Measurements from ENCODE around the gene NDUFS5.
"Not testable (repeated sequence)": the region's sequence is repeated elsewhere in the genome, so short reads cannot be mapped to it uniquely, and the experiment has no call there.

The NDUFS5 gene

GRCh38 chr1:39026051-39026865, at the start of gene NDUFS5:
NDUFS5 (plus strand) TSS chr1:39026350; CDS start chr1:39028725, 2,375 bp downstream.
- DNase-seq, result peak; percentile 96

DNA sequence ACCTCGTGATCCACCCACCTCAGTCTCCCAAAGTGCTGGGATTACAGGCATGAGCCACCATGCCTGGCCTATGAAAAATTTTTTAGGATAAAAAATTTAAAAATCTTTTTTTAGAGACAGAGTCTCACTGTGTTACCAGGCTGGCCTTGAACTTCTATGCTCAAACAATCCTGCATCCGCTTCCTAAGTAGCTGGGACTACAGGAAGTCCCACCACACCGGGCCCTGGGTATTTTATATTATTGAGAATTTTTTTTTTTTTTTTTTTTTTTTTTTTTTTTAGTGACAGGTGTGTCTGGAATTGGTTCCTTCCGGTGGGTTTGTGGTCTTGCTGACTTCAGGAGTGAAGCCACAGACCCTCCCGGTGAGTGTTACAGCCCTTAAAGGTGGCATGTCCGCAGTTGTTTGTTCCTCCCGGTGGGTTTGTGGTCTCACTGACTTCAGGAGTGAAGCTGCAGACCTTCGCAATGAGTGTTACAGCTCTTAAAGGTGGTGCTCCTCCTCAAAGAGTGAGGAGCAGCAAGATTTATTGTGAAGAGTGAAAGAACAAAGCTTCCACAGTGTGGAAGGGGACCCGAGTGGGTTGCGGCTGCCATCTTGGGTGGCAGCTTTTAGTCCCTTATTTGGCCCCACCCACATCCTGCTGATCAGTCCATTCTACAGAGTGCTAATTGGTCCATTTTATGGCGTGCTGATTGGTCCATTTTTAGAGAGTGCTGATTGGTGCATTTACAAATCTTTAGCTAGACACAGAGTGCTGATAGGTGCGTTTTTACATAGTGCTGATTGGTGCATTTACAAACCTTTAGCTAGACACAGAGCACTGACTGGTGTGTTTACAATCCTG, 48.5 kb upstream of the NDUFS5 start:
- DNase-seq, result not testable (repeated sequence)

GRCh38 chr1:38978245-38978542, 48.0 kb upstream of the NDUFS5 start:
- not testable (repeated sequence) for DNase-seq

DNA sequence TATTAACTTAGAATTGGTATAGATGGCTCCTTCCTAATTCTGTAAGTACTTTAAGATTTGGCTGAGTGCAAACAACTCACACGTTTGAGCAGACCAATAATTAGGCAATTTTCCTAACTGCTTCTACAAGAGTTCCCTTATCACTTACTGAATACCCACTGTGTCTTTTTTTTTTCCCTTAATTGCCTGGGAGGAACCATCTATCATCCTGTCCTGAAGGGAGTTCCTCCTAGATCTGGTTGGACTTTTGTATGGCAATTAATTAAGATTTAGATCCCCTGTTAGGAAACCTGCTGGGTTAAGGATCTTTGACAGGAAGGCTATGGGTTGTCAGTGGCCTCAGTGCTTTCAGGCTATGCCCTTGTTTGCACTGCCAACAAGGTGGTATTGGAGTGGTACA, 46.8 kb upstream of the NDUFS5 start:
- DNase-seq, result not testable (repeated sequence)

DNA sequence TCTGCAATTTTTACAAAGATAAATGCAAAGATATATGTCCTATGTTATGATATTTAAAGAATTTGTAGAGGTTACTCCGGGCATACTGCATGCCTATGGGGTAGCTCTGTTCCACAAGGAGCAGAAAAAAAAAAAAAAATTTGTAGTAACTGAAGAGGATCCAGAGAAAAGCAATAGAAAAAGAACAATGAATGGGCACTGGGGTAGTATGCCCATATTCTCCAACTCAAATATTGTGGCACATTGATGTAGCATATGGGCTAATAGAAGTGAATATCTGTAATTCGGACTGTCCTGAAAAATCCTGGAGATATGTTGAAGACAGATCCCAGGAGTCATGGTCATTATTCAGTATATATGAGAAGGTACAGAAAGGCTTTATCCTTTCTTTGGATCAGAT, 36.2 kb upstream of the NDUFS5 start:
- DNase-seq, result no peak

GRCh38 chr1:38990386-38990737, 35.8 kb upstream of the NDUFS5 start:
- peak; percentile 52 for DNase-seq

- peak; percentile 95 for DNase-seq
These were observed 35.2 kb upstream of the NDUFS5 start, which contains the start of gene AKIRIN1 for GRCh38 chr1:38990738-38991637. AKIRIN1 (plus strand) TSS chr1:38991276; CDS start chr1:38991381, 105 bp downstream.

DNA sequence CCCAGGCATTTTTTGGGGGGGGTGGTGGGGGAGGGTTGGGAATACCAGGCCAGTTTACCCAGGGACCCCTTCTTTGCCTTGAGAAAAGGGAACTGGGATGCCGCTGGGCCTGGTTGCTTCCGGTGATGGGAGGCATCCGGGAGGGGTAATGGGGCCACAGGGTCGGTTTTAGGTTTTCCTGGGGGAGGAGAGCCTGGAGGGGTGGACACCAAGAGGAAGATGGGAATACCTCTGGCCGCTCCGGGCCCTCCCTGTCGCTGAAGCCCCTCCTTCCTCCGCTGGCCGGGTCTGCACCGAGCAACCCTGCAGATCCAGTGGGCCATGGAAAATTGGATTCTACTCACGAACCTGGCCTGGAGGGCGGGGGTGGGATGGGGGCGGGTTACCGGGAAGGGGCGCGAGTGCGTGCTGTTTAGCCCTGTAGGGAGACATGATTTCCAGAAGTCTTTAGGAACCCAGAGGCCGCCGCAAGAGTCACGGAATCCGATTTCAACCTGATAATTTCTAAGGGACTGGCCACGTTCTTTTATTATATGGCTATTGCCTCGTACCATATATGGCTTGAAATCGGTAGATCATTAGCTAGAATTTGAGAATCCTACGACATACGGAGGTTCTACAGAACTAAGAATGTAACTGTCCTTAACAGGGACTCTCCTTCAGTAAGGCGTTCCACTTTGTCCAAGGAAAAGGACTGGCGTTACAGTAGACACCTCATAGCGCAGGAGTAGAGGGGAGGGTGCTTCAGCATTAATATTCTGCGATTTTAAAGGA, 34.3 kb upstream of the NDUFS5 start:
- DNase-seq, result peak; percentile 31

DNA sequence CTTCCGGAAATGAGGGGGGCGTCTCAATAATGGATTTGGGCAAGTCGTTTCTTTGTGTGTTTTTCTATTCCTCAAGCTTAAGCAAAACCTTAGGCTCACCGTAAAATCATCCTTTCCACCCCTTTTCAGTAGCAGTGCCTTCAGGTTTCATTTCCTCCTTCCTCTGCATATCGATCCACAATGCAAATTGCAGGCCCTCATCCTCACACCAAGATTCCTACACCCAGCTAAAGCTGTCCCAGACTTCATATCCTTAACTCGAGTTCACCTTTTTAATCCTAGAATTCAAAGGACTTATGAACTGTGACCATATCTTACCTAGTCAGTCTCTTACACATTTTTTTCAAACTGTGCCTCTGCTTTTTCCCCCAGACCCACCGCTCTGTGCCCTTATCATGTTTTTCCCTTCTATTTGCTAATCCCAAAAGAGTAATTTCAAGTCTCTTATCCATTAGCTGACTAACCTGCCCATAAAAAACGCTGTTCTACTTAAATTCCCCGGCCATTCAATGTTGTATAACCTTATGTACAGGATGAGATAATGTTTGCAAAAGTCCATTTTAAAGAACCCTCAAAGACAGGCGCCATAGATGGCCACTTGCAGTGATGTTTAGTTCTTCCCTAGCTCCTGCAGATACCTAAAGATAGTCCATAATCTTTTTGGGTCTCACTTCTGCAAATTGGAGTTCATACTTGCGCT, 33.6 kb upstream of the NDUFS5 start:
- no peak for DNase-seq

DNA sequence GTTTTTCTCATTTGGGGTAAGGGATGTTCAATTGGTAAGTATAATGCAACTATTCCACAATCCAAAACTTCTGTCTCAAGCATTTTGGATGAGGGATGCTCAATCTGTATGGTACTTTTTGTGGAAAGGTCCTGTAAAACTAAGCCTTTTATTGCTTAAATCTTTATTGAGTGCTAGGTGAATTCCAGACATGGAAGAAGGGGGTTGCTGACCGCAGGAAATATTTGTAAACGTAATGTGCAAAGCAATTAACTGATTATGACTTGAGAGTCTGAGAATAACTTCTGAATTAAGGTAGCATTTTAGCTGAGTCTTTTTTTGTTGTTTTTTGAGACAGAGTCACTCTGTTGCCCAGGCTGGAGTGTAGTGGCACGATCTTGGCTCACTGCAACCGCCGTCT, 32.0 kb upstream of the NDUFS5 start:
- DNase-seq, result no peak

DNA sequence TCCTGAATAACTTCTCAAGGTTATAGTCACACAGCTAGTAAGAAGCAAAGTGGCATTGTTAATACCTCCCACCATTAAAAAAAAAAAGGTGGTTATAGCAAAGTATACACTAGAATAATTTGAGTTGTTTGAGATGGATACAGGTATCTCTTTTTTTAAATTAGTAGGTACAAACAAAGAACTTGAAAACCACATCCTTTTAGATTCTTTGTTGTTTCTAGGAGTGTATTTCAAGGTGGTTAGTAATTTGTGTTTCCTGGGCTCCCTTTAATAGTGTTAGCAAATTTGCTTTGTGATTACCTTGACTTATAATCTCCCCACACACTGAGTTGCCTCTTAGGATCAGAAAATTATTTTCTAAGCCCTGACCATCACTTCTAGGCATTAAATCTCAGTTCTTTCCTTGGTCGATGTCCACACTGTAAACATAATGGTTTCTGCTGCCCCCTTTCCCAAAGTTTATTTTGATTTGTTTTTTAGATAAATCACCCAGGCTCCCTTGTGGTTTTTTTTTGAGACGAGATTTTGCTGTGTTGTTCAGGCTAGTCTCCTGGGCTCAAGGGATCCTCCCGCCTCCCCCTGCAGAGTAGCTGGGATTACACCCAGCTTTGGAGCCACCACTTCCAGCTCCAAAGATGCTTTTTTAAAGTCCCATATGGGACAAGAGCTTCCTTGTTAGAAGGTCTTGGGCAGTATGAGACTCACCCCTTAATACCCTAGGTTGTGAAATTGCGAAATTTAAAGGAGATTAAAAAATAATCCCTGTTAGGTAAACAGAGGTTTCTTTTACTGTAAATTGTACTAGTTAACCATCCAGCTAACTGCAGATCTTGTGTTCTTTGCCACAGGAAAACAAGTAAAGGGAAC, 28.9 kb upstream of the NDUFS5 start:
- DNase-seq, result no peak

GRCh38 chr1:38997901-38998190, 28.3 kb upstream of the NDUFS5 start:
- no peak for DNase-seq

DNA sequence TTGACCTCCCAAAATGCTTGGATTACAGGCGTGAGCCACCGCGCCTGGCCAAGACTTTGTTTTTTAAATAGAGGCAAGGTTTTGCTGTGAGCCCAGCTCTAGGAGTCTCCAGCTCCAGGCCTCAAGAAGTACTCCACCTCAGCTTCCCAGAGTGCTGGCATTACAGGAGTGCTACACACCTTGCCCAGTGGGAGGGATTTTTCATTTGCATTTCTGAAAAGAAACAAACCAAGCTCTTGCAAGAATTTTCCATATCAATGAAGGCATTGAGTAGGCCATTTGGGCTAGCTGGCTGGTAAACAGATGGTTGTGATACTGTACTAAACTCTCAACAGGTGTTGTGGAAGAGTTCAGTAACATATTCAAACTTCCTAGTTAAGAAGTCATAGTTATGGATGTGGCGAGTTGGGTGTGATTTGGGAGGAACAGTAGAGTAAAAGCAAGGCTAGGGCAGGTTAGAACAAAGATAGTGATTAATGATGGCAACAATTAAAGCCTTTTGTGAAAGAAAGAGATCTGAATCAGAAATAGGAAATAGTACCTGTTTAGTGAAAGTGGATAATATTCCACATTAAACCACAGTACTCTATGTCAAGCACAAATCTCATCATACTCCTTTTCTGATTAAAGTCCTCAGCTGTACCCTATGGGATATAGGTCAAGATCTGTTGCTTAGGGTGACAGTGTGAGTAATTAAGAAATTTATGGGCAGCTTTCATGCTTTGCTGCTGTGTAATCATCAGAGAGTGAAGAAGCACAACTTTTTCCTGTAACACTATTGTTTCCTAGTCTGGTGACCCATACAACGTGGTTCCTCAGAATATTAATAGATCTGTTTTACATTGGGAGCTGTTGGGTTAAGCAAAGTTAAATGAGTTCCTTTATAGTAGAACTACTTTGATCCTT, 24.4 kb upstream of the NDUFS5 start:
- no peak for DNase-seq

- DNase-seq, result no peak
These were observed 22.9 kb upstream of the NDUFS5 start for GRCh38 chr1:39003281-39003680.

DNA sequence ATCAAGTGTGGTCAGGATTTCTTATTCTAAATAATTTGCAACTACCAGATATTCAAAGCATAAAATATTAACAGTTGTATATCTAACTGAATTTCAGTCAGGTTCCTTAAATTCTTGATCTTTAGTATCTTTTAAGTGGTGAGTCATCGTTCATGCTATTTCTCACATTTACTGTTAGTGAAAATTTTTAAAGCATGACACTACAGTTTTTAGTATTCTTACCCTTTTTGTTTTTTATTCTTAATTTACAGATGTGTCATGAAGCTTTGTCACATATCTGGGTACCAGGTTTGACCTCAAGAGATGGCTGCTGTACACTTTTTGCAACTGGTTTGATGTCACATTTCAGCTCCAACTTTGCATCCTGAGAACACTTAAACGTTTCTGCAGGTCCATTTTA, 22.4 kb upstream of the NDUFS5 start:
- no peak for DNase-seq

- no peak for DNase-seq
These were observed 19.9 kb upstream of the NDUFS5 start for GRCh38 chr1:39006287-39006686.

DNA sequence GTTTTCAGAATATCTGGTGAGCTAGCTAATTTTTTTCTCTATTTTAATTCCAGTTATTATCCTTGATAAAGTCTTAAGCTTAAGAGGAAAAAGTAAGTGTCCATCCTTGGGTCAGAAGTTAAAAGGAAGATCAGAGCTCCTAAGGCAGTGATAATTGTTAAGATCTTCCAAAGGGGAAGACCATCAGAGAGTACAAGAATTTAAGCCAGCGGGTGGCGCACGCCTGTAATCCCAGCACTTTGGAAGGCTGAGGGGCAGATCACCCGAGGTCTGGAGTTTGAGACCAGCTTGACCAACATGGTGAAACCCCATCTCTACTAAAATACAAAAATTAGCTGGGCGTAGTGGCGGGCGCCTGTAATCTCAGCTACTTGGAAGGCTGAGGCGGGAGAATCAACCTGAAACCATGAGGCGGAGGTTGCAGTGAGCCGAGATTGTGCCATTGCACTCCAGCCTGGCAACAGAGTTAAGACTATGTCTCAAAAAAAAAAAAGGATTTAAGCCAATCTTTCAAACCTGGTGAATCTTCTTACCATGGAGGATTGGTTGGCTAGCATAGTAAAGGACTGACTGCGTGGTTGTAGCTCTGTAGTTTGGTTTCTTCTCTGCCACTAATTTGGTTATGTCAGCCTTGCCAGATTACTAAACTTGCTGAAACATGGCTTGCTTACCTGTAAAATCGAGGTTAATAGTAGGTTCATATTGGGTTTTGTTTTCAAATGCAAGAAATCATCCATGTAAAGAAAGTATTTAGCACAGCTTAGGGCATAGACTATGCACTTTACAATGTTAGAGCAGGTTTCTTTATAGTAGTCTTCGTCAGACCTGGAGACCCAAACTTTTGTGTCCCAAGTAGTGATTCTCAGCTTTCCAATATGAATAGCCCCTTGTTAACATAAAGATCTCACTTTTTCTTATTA, 19.2 kb upstream of the NDUFS5 start:
- DNase-seq, result no peak

DNA sequence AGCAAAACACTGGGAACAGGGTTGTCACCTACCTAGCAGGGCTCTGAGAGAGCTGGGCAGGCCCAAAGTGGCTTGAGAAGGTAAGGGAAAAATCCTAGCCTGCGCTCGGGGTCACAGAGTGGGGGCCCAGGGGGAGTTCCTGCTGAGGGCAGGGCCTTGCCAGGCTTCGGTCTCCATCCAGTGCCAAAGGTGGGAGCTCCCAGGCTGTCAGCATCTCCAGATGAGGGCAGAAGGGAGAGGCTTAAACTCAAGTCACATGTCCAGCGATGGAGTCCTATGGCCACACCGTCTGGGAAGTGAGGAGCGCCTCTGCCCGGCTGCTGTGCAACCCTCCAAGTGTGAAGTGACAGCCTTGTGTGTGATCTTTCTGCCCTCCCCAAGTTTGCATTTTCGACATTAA, 11.2 kb upstream of the NDUFS5 start:
- DNase-seq, result not testable (repeated sequence)

Data from hematopoietic multipotent progenitor cell treated with erythropoietin and hydrocortisone succinate and interleukin-3 and kit ligand, for 6 days (in vitro differentiated cells).